ENCODE data around the gene R3HDM4. TPM values are rescaled to one million over a fixed set of nuclear protein-coding genes. Genes with fewer than 3 reads are reported as not detected.

Gene R3HDM4
- polyA plus RNA-seq, 2 donors: 66.1 to 84.8 TPM

- 87 to 93% methylated on average over 7 of the region's 7 CpGs for WGBS, 2 donors
- Histone ChIP-seq H3K36me3 (ENCODE audit: control insufficient read depth in 2 of 2, insufficient read depth in 2 of 2, low read length in 1 of 2) (peaks cover 6 to 20% of the 10 kb centered on the region in 2 donors), H3K4me3 (ENCODE audit: low read depth in 1 of 2, low read length in 2 of 2) (no peak overlapping the region), H3K27me3 (ENCODE audit: control insufficient read depth in 1 of 2, insufficient read depth in 2 of 2, low read length in 2 of 2) (no peaks in the 10 kb centered on the region), H3K4me1 (ENCODE audit: control insufficient read depth in 2 of 2, insufficient read depth in 2 of 2, low read length in 1 of 2) (peaks cover 2 to 3% of the 10 kb centered on the region in 2 donors), H3K27ac (ENCODE audit: low read depth in 2 of 2, low read length in 1 of 2) (no peak overlapping the region), H3K9me3 (ENCODE audit: control insufficient read depth in 2 of 2, insufficient read depth in 1 of 2, low read depth in 1 of 2, low read length in 1 of 2) (no peaks in the 10 kb centered on the region)
These were observed 11.0 kb downstream of the R3HDM4 start for GRCh38 chr19:902093-902370.

GRCh38 chr19:901216-902092 is 11.6 kb downstream of the R3HDM4 start:
- WGBS, 2 donors: 93 to 95% methylated on average over 25 to 27 of the region's 27 CpGs
- peaks cover 2 to 3% of the 10 kb centered on the region in 2 donors for H3K4me1 ChIP-seq (ENCODE audit: control insufficient read depth in 2 of 2, insufficient read depth in 2 of 2, low read length in 1 of 2)
- H3K4me3 ChIP-seq (ENCODE audit: low read depth in 1 of 2, low read length in 2 of 2): no peak overlapping the region
- no peaks in the 10 kb centered on the region for H3K9me3 ChIP-seq (ENCODE audit: control insufficient read depth in 2 of 2, insufficient read depth in 1 of 2, low read depth in 1 of 2, low read length in 1 of 2)
- H3K27ac ChIP-seq (ENCODE audit: low read depth in 2 of 2, low read length in 1 of 2): no peak overlapping the region
- peaks cover 6 to 20% of the 10 kb centered on the region in 2 donors for H3K36me3 ChIP-seq (ENCODE audit: control insufficient read depth in 2 of 2, insufficient read depth in 2 of 2, low read length in 1 of 2)
- H3K27me3 ChIP-seq (ENCODE audit: control insufficient read depth in 1 of 2, insufficient read depth in 2 of 2, low read length in 2 of 2): no peaks in the 10 kb centered on the region

GRCh38 chr19:900302-901111 is 12.5 kb downstream of the R3HDM4 start:
- H3K9me3 ChIP-seq (ENCODE audit: control insufficient read depth in 2 of 2, insufficient read depth in 1 of 2, low read depth in 1 of 2, low read length in 1 of 2): no peaks in the 10 kb centered on the region
- H3K4me3 ChIP-seq (ENCODE audit: low read depth in 1 of 2, low read length in 2 of 2): no peak overlapping the region
- H3K36me3 ChIP-seq (ENCODE audit: control insufficient read depth in 2 of 2, insufficient read depth in 2 of 2, low read length in 1 of 2): peaks cover 6 to 20% of the 10 kb centered on the region in 2 donors
- H3K27me3 ChIP-seq (ENCODE audit: control insufficient read depth in 1 of 2, insufficient read depth in 2 of 2, low read length in 2 of 2): no peaks in the 10 kb centered on the region
- no peak overlapping the region for H3K27ac ChIP-seq (ENCODE audit: low read depth in 2 of 2, low read length in 1 of 2)
- peaks cover 2 to 3% of the 10 kb centered on the region in 2 donors for H3K4me1 ChIP-seq (ENCODE audit: control insufficient read depth in 2 of 2, insufficient read depth in 2 of 2, low read length in 1 of 2)
- WGBS, 2 donors: 78 to 83% methylated on average over 26 to 30 of the region's 30 CpGs

- Histone ChIP-seq H3K4me1 (ENCODE audit: control insufficient read depth in 2 of 2, insufficient read depth in 2 of 2, low read length in 1 of 2) (peaks cover 2 to 3% of the 10 kb centered on the region in 2 donors), H3K9me3 (ENCODE audit: control insufficient read depth in 2 of 2, insufficient read depth in 1 of 2, low read depth in 1 of 2, low read length in 1 of 2) (no peaks in the 10 kb centered on the region), H3K27ac (ENCODE audit: low read depth in 2 of 2, low read length in 1 of 2) (no peak overlapping the region), H3K36me3 (ENCODE audit: control insufficient read depth in 2 of 2, insufficient read depth in 2 of 2, low read length in 1 of 2) (peaks cover 6 to 20% of the 10 kb centered on the region in 2 donors), H3K27me3 (ENCODE audit: control insufficient read depth in 1 of 2, insufficient read depth in 2 of 2, low read length in 2 of 2) (no peaks in the 10 kb centered on the region), H3K4me3 (ENCODE audit: low read depth in 1 of 2, low read length in 2 of 2) (no peak overlapping the region)
- WGBS, 2 donors: 88 to 91% methylated on average over 15 of the region's 15 CpGs
These were observed 13.0 kb downstream of the R3HDM4 start for GRCh38 chr19:900043-900301.

GRCh38 chr19:899336-900042 is 13.5 kb downstream of the R3HDM4 start:
- no peaks in the 10 kb centered on the region for H3K27me3 ChIP-seq (ENCODE audit: control insufficient read depth in 1 of 2, insufficient read depth in 2 of 2, low read length in 2 of 2)
- H3K27ac ChIP-seq (ENCODE audit: low read depth in 2 of 2, low read length in 1 of 2): no peak overlapping the region
- 90 to 91% methylated on average over 32 of the region's 32 CpGs for WGBS, 2 donors
- no peak overlapping the region for H3K4me3 ChIP-seq (ENCODE audit: low read depth in 1 of 2, low read length in 2 of 2)
- peaks cover 6 to 20% of the 10 kb centered on the region in 2 donors for H3K36me3 ChIP-seq (ENCODE audit: control insufficient read depth in 2 of 2, insufficient read depth in 2 of 2, low read length in 1 of 2)
- no peaks in the 10 kb centered on the region for H3K9me3 ChIP-seq (ENCODE audit: control insufficient read depth in 2 of 2, insufficient read depth in 1 of 2, low read depth in 1 of 2, low read length in 1 of 2)
- H3K4me1 ChIP-seq (ENCODE audit: control insufficient read depth in 2 of 2, insufficient read depth in 2 of 2, low read length in 1 of 2): peaks cover 2 to 3% of the 10 kb centered on the region in 2 donors

GRCh38 chr19:898663-899062 is 14.4 kb downstream of the R3HDM4 start:
- Histone ChIP-seq H3K9me3 (ENCODE audit: control insufficient read depth in 2 of 2, insufficient read depth in 1 of 2, low read depth in 1 of 2, low read length in 1 of 2) (no peaks in the 10 kb centered on the region), H3K36me3 (ENCODE audit: control insufficient read depth in 2 of 2, insufficient read depth in 2 of 2, low read length in 1 of 2) (peaks cover 6 to 20% of the 10 kb centered on the region in 2 donors), H3K27ac (ENCODE audit: low read depth in 2 of 2, low read length in 1 of 2) (no peak overlapping the region), H3K4me1 (ENCODE audit: control insufficient read depth in 2 of 2, insufficient read depth in 2 of 2, low read length in 1 of 2) (peaks cover 0 to under 1% of the 10 kb centered on the region in 2 donors), H3K4me3 (ENCODE audit: low read depth in 1 of 2, low read length in 2 of 2) (no peak overlapping the region), H3K27me3 (ENCODE audit: control insufficient read depth in 1 of 2, insufficient read depth in 2 of 2, low read length in 2 of 2) (no peaks in the 10 kb centered on the region)
- 76 to 77% methylated on average over 17 to 20 of the region's 20 CpGs for WGBS, 2 donors

- Histone ChIP-seq H3K9me3 (ENCODE audit: control insufficient read depth in 2 of 2, insufficient read depth in 1 of 2, low read depth in 1 of 2, low read length in 1 of 2) (no peaks in the 10 kb centered on the region), H3K36me3 (ENCODE audit: control insufficient read depth in 2 of 2, insufficient read depth in 2 of 2, low read length in 1 of 2) (peaks cover 6 to 20% of the 10 kb centered on the region in 2 donors), H3K4me1 (ENCODE audit: control insufficient read depth in 2 of 2, insufficient read depth in 2 of 2, low read length in 1 of 2) (peaks cover 0 to 2% of the 10 kb centered on the region in 2 donors), H3K4me3 (ENCODE audit: low read depth in 1 of 2, low read length in 2 of 2) (no peak overlapping the region), H3K27me3 (ENCODE audit: control insufficient read depth in 1 of 2, insufficient read depth in 2 of 2, low read length in 2 of 2) (no peaks in the 10 kb centered on the region), H3K27ac (ENCODE audit: low read depth in 2 of 2, low read length in 1 of 2) (no peak overlapping the region)
- 87 to 90% methylated on average over 24 to 26 of the region's 26 CpGs for WGBS, 2 donors
These were observed 15.5 kb downstream of the R3HDM4 start for GRCh38 chr19:897442-898039.

- WGBS, 2 donors: 89 to 92% methylated on average over 11 of the region's 11 CpGs
- Histone ChIP-seq H3K4me3 (ENCODE audit: low read depth in 1 of 2, low read length in 2 of 2) (no peak overlapping the region), H3K4me1 (ENCODE audit: control insufficient read depth in 2 of 2, insufficient read depth in 2 of 2, low read length in 1 of 2) (peaks cover 0 to 2% of the 10 kb centered on the region in 2 donors), H3K9me3 (ENCODE audit: control insufficient read depth in 2 of 2, insufficient read depth in 1 of 2, low read depth in 1 of 2, low read length in 1 of 2) (no peaks in the 10 kb centered on the region), H3K36me3 (ENCODE audit: control insufficient read depth in 2 of 2, insufficient read depth in 2 of 2, low read length in 1 of 2) (peaks cover 6 to 20% of the 10 kb centered on the region in 2 donors), H3K27ac (ENCODE audit: low read depth in 2 of 2, low read length in 1 of 2) (no peak overlapping the region), H3K27me3 (ENCODE audit: control insufficient read depth in 1 of 2, insufficient read depth in 2 of 2, low read length in 2 of 2) (no peaks in the 10 kb centered on the region)
These were observed 16.0 kb downstream of the R3HDM4 start for GRCh38 chr19:896999-897398.

GRCh38 chr19:896434-896833 is 16.6 kb downstream of the R3HDM4 start:
- WGBS, 2 donors: 87 to 97% methylated on average over 10 of the region's 10 CpGs
- Histone ChIP-seq H3K4me3 (ENCODE audit: low read depth in 1 of 2, low read length in 2 of 2) (no peak overlapping the region), H3K4me1 (ENCODE audit: control insufficient read depth in 2 of 2, insufficient read depth in 2 of 2, low read length in 1 of 2) (peaks cover 0 to 4% of the 10 kb centered on the region in 2 donors), H3K27me3 (ENCODE audit: control insufficient read depth in 1 of 2, insufficient read depth in 2 of 2, low read length in 2 of 2) (no peaks in the 10 kb centered on the region), H3K36me3 (ENCODE audit: control insufficient read depth in 2 of 2, insufficient read depth in 2 of 2, low read length in 1 of 2) (peaks cover 6 to 16% of the 10 kb centered on the region in 2 donors), H3K27ac (ENCODE audit: low read depth in 2 of 2, low read length in 1 of 2) (no peak overlapping the region), H3K9me3 (ENCODE audit: control insufficient read depth in 2 of 2, insufficient read depth in 1 of 2, low read depth in 1 of 2, low read length in 1 of 2) (no peaks in the 10 kb centered on the region)

All from esophagus (tissue), 2 donors.